PC-3 (cell line): Measurements from ENCODE around the gene XIRP1. TPM values are rescaled to one million over a fixed set of nuclear protein-coding genes. Genes with fewer than 3 reads are reported as not detected.

Experiments used
- ATAC-seq: fragments of 200-7000 bp; cut with Tn5 transposase; 2 replicates; pipeline ENCODE4 v1.9.1; 2020; ENCODE audit warnings: mild to moderate bottlenecking, moderate library complexity
- BruUV-seq: library from RNA; stranded (reverse); fragments of 400-500 nt; replicated peaks from 2 replicates; lab custom pipeline; 2021; lab: Mats Ljungman, UMichigan
- CTCF ChIA-PET: fragments of 300-600 bp; sonication (Branson Sonifier 250); formaldehyde crosslinking; loops from one replicate; lab custom pipeline; 2022; ENCODE audit warnings: antibody characterized with exemption; lab: Charles Lee
- POLR2A ChIA-PET: fragments of 300-600 bp; sonication (Branson Sonifier 250); formaldehyde crosslinking; loops from one replicate; lab custom pipeline; 2022; ENCODE audit warnings: antibody characterized with exemption; ENCODE audit not compliant: unreplicated experiment; lab: Charles Lee
- DNase-seq: peaks from one replicate; pipeline ENCODE4 v3.0.0-alpha.2; 2015
- H2AFZ ChIP-seq: fragments of 300-600 bp; sonication (generic); 2 replicates; pipeline ENCODE4 v1.6.0; 2016; ENCODE audit warnings: antibody characterized with exemption, low read length
- H3F3A ChIP-seq: fragments of 300-600 bp; sonication (generic); one replicate; pipeline ENCODE4 v1.6.0; 2017; ENCODE audit warnings: antibody characterized with exemption, low read length, control low read depth, mild to moderate bottlenecking; ENCODE audit not compliant: unreplicated experiment
- H3K27ac ChIP-seq: fragments of 300-600 bp; sonication (generic); 2 replicates; pipeline ENCODE4 v1.5.1; 2016; ENCODE audit warnings: mild to moderate bottlenecking, low read length
- H3K27me3 ChIP-seq: fragments of 300-600 bp; sonication (generic); 2 replicates; pipeline ENCODE4 v1.6.1; 2016; ENCODE audit warnings: low read length, mixed read lengths
- H3K36me3 ChIP-seq: fragments of 300-600 bp; sonication (generic); 2 replicates; pipeline ENCODE4 v1.6.1; 2016; ENCODE audit warnings: low read depth, mixed run types, low read length, mixed read lengths
- H3K4me1 ChIP-seq: fragments of 300-600 bp; sonication (generic); 2 replicates; pipeline ENCODE4 v1.5.1; 2016; ENCODE audit warnings: low read length; ENCODE audit not compliant: insufficient read depth
- H3K4me2 ChIP-seq: fragments of 300-600 bp; sonication (generic); 2 replicates; pipeline ENCODE4 v1.6.0; 2016; ENCODE audit warnings: low read length
- H3K4me3 ChIP-seq: fragments of 300-600 bp; sonication (generic); 2 replicates; pipeline ENCODE4 v1.5.1; 2016; ENCODE audit warnings: mild to moderate bottlenecking, low read length, mixed read lengths
- H3K79me2 ChIP-seq: fragments of 300-600 bp; sonication (generic); 2 replicates; pipeline ENCODE4 v1.6.1; 2017; ENCODE audit warnings: low read length, mixed read lengths
- H3K9ac ChIP-seq: fragments of 300-600 bp; sonication (generic); 2 replicates; pipeline ENCODE4 v1.6.0; 2016; ENCODE audit warnings: mild to moderate bottlenecking, low read length
- H3K9me2 ChIP-seq: fragments of 300-600 bp; sonication (generic); replicated peaks from 2 replicates; pipeline ENCODE4 v1.6.1; 2016; ENCODE audit warnings: mixed run types, low read length, mixed read lengths
- H3K9me3 ChIP-seq: fragments of 300-600 bp; sonication (generic); 2 replicates; pipeline ENCODE4 v1.6.1; 2016; ENCODE audit warnings: low read length, mixed read lengths
- H4K20me1 ChIP-seq: fragments of 300-600 bp; sonication (generic); 2 replicates; pipeline ENCODE4 v1.6.1; 2016; ENCODE audit warnings: low read length, mixed read lengths
- CTCF ChIP-seq: fragments of 300-600 bp; sonication (generic); conservative IDR thresholded peaks from 2 replicates; pipeline ENCODE4 v1.5.1; 2017; ENCODE audit warnings: antibody characterized with exemption, low read depth, mild to moderate bottlenecking, low read length
- EZH2 ChIP-seq: fragments of 300-600 bp; sonication (generic); IDR thresholded peaks from one replicate; pipeline ENCODE4 v1.6.1; 2017; ENCODE audit warnings: antibody characterized with exemption, mild to moderate bottlenecking, low read length; ENCODE audit not compliant: unreplicated experiment
- EZH2phosphoT487 ChIP-seq: fragments of 300-600 bp; sonication (generic); IDR thresholded peaks from 2 replicates; pipeline ENCODE4 v1.6.1; 2018; ENCODE audit warnings: mild to moderate bottlenecking, antibody characterized with exemption, low read length, borderline replicate concordance
- intact Hi-C: fragments of 100-400 bp; cut with micrococcal nuclease; formaldehyde crosslinking; loops from 2 replicates; pipeline ENCODE4 v1.9.0; 2023
- total RNA-seq: library from RNA; depleted of rRNA; stranded (reverse); fragments of >200 nt; gene quantifications from 2 replicates; pipeline ENCODE4 v1.2.3, GENCODE V29; 2014

Gene XIRP1
- total RNA-seq, 1 experiment from 2014 or later: not detected

- H3K27ac ChIP-seq: no peak overlapping the region
- peaks cover 12% of the 10 kb centered on the region for H3K4me1 ChIP-seq
- CTCF ChIA-PET: no interaction called here
- intact Hi-C loops: loop anchor here (5.0 kb wide), 1 partner anchor 177 kb away; the partner anchor contains the start of gene SLC25A38
- H3F3A ChIP-seq: no peaks in the 10 kb centered on the region
- H3K9me3 ChIP-seq: no peaks in the 10 kb centered on the region
- ATAC-seq (no peak), DNase-seq (no peak)
- H3K27me3 ChIP-seq: peaks cover 41% of the 10 kb centered on the region
- no peak overlapping the region for H2AFZ ChIP-seq
- no peak overlapping the region for H3K4me2 ChIP-seq
- no peak overlapping the region for H3K4me3 ChIP-seq
- BruUV-seq: no TSS peak
- no peaks in the 10 kb centered on the region for H3K36me3 ChIP-seq
- no peak overlapping the region for H3K9ac ChIP-seq
- TF ChIP-seq EZH2 (no peak), EZH2phosphoT487 (no peak), CTCF (no peak)
- no peaks in the 10 kb centered on the region for H3K79me2 ChIP-seq
- no peaks in the 10 kb centered on the region for H4K20me1 ChIP-seq
- POLR2A ChIA-PET: no interaction called here
- no peaks in the 10 kb centered on the region for H3K9me2 ChIP-seq
These were observed 12.7 kb upstream of the XIRP1 start for GRCh38 chr3:39205131-39205530.

- no peak overlapping the region for H3K27ac ChIP-seq
- H3K27me3 ChIP-seq: peaks cover 41% of the 10 kb centered on the region
- no peaks in the 10 kb centered on the region for H4K20me1 ChIP-seq
- no TSS peak for BruUV-seq
- no peak overlapping the region for H2AFZ ChIP-seq
- CTCF ChIA-PET: no interaction called here
- H3F3A ChIP-seq: no peaks in the 10 kb centered on the region
- no peaks in the 10 kb centered on the region for H3K9me3 ChIP-seq
- no peak overlapping the region for H3K4me2 ChIP-seq
- no peaks in the 10 kb centered on the region for H3K79me2 ChIP-seq
- ATAC-seq (no peak), DNase-seq (no peak)
- H3K4me3 ChIP-seq: no peak overlapping the region
- no peak overlapping the region for H3K9ac ChIP-seq
- no peaks in the 10 kb centered on the region for H3K36me3 ChIP-seq
- POLR2A ChIA-PET: no interaction called here
- peaks cover 12% of the 10 kb centered on the region for H3K4me1 ChIP-seq
- no peaks in the 10 kb centered on the region for H3K9me2 ChIP-seq
- no peak for TF ChIP-seq EZH2
- TF ChIP-seq CTCF: no peak
- TF ChIP-seq EZH2phosphoT487: no peak
- intact Hi-C loops: no loop called here
These were observed 11.5 kb upstream of the XIRP1 start for GRCh38 chr3:39203860-39204259.

- DNase-seq (no peak), ATAC-seq (no peak)
- H3K27ac ChIP-seq: no peak overlapping the region
- BruUV-seq: no TSS peak
- H3K36me3 ChIP-seq: no peaks in the 10 kb centered on the region
- H3K4me2 ChIP-seq: no peak overlapping the region
- intact Hi-C loops: no loop called here
- H3K4me3 ChIP-seq: no peak overlapping the region
- H3K4me1 ChIP-seq: peaks cover 12% of the 10 kb centered on the region
- no peak overlapping the region for H3K9ac ChIP-seq
- H3K79me2 ChIP-seq: no peaks in the 10 kb centered on the region
- ChIA-PET CTCF (interaction anchor here (0.6 kb wide), 1 partner anchor 25 kb away, joined by 4 read pairs; no protein-coding TSS in a partner anchor), POLR2A (no interaction called here)
- peaks cover 41% of the 10 kb centered on the region for H3K27me3 ChIP-seq
- TF ChIP-seq EZH2phosphoT487 (no peak), EZH2 (no peak), CTCF (no peak)
- H3K9me2 ChIP-seq: no peaks in the 10 kb centered on the region
- no peaks in the 10 kb centered on the region for H3K9me3 ChIP-seq
- no peaks in the 10 kb centered on the region for H4K20me1 ChIP-seq
- no peak overlapping the region for H2AFZ ChIP-seq
- H3F3A ChIP-seq: no peaks in the 10 kb centered on the region
These were observed 11.0 kb upstream of the XIRP1 start for GRCh38 chr3:39203402-39203801.
